Breast epithelium (tissue), 3 donors: Measurements from ENCODE around the gene PLEKHM2.

Experiments used
- POLR2A ChIP-seq: fragments of 450-650 bp; IDR thresholded peaks from one replicate; pipeline ENCODE4 v1.6.1; 2016; ENCODE audit warnings: antibody characterized with exemption, mild to moderate bottlenecking, moderate library complexity
- POLR2AphosphoS5 ChIP-seq, 3 donors: sonication (generic); formaldehyde crosslinking; IDR thresholded peaks; one replicate each; pipeline ENCODE4 v1.6.1; 2017; ENCODE audit warnings: antibody characterized with exemption in 3 of 3
- TF ChIP-seq, protein P1 (sequence below), 3 donors: fragments of 450-650 bp; IDR thresholded peaks; one replicate each; pipeline ENCODE4 v1.5.1; 2016 to 2017; ENCODE audit warnings: antibody characterized with exemption in 3 of 3, mild to moderate bottlenecking in 3 of 3, moderate library complexity in 3 of 3

GRCh38 chr1:15764890-15765289, 80.8 kb downstream of the PLEKHM2 start:
- TF ChIP-seq, protein P1, sequence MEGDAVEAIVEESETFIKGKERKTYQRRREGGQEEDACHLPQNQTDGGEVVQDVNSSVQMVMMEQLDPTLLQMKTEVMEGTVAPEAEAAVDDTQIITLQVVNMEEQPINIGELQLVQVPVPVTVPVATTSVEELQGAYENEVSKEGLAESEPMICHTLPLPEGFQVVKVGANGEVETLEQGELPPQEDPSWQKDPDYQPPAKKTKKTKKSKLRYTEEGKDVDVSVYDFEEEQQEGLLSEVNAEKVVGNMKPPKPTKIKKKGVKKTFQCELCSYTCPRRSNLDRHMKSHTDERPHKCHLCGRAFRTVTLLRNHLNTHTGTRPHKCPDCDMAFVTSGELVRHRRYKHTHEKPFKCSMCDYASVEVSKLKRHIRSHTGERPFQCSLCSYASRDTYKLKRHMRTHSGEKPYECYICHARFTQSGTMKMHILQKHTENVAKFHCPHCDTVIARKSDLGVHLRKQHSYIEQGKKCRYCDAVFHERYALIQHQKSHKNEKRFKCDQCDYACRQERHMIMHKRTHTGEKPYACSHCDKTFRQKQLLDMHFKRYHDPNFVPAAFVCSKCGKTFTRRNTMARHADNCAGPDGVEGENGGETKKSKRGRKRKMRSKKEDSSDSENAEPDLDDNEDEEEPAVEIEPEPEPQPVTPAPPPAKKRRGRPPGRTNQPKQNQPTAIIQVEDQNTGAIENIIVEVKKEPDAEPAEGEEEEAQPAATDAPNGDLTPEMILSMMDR (IDR thresholded peaks at IDR 0.05): no peak
- TF ChIP-seq POLR2A (no peak), POLR2AphosphoS5 (IDR thresholded peaks at IDR 0.05) (no peak)
